Measurements from ENCODE around the gene CCL25. TPM values are rescaled to one million over a fixed set of nuclear protein-coding genes. Genes with fewer than 3 reads are reported as not detected.

Gene CCL25
- polyA plus RNA-seq, 1 donor, result not detected

- DNase-seq, result no peak
Measured at GRCh38 chr19:8110931-8111330, 58.4 kb downstream of the CCL25 start.

GRCh38 chr19:8111376-8111775 lies 58.8 kb downstream of the CCL25 start:
- no peak for DNase-seq

Other genes starting within 250 kb of the CCL25 start
- 17.6 TPM for gene EVI5L, start 222.5 kb upstream of the CCL25 start, polyA plus RNA-seq (ENCODE audit: insufficient read length)
- gene PRR36, start 178.4 kb upstream of the CCL25 start, polyA plus RNA-seq (ENCODE audit: insufficient read length), result 0.48 TPM
- not detected for gene LRRC8E, start 164.2 kb upstream of the CCL25 start, polyA plus RNA-seq (ENCODE audit: insufficient read length)
- gene MAP2K7, start 148.9 kb upstream of the CCL25 start, polyA plus RNA-seq (ENCODE audit: insufficient read length), result 27.2 TPM
- 0.67 TPM for gene TGFBR3L, start 137.9 kb upstream of the CCL25 start, polyA plus RNA-seq (ENCODE audit: insufficient read length)
- 22.8 TPM for gene SNAPC2, start 132.4 kb upstream of the CCL25 start, polyA plus RNA-seq (ENCODE audit: insufficient read length)
- 2.6 TPM for gene CTXN1, start 126.6 kb upstream of the CCL25 start, polyA plus RNA-seq (ENCODE audit: insufficient read length)
- 54.9 TPM for gene TIMM44, start 109.1 kb upstream of the CCL25 start, polyA plus RNA-seq (ENCODE audit: insufficient read length)
- 58.2 TPM for gene ELAVL1, start 47.1 kb upstream of the CCL25 start, polyA plus RNA-seq (ENCODE audit: insufficient read length)
- gene FBN3, start 96.8 kb downstream of the CCL25 start, polyA plus RNA-seq (ENCODE audit: insufficient read length), result 14.4 TPM
- 17.6 TPM for gene CERS4, start 156.6 kb downstream of the CCL25 start, polyA plus RNA-seq (ENCODE audit: insufficient read length)